ENCODE measurements around the gene EPB41L1.

GRCh38 chr20:36150489-36150846 lies 4.1 kb upstream of the EPB41L1 start:
- TF ChIP-seq SIN3A (IDR thresholded peaks at IDR 0.05; ENCODE audit: borderline replicate concordance, insufficient read depth, low read length) (no peak), TAF1 (IDR thresholded peaks at IDR 0.05; ENCODE audit: borderline replicate concordance, insufficient read depth, low read length) (no peak)

All from PFSK-1 (cell line).